GM13977 (cell line): Measurements from ENCODE around the gene U2SURP.

ENCODE experiments used
- DNase-seq: peaks from one replicate; pipeline ENCODE4 v3.0.0; 2012; ENCODE audit warnings: low spot score
- CTCF ChIP-seq: IDR thresholded peaks from 2 replicates; pipeline ENCODE4 v1.5.1; 2012; ENCODE audit warnings: mild to moderate bottlenecking, control low read depth; ENCODE audit not compliant: insufficient read depth; ENCODE audit errors: extremely low read depth, missing control alignments
- in situ Hi-C: fragments of 300-500 bp; cut with MboI; formaldehyde crosslinking; loops from one replicate; pipeline ENCODE4 v1.12.0; 2022; ENCODE audit warnings: low sequenced_read_pairs, low pct_unique_long_range_greater_than_20kb, mixed read lengths, inconsistent platforms; ENCODE audit not compliant: unreplicated experiment

The U2SURP gene

GRCh38 chr3:143105170-143105569 is 103.8 kb downstream of the U2SURP start:
- TF ChIP-seq CTCF = no peak
- in situ Hi-C loops = no loop called here
- no peak for DNase-seq

GRCh38 chr3:143109861-143110260 is 108.5 kb downstream of the U2SURP start:
- DNase-seq = no peak
- no peak for TF ChIP-seq CTCF
- in situ Hi-C loops = no loop called here
